ENCODE data around the gene ZMYND19.

GRCh38 chr9:137602661-137603060, 12.3 kb upstream of the ZMYND19 start:
- TF ChIP-seq POLR2A (IDR thresholded peaks at IDR 0.05) = no peak
- TF ChIP-seq CTCF (IDR thresholded peaks at IDR 0.05) = no peak
